Urothelium cell line (cell line): Measurements from ENCODE around the gene C4BPB.
A peak's percentile ranks its signal among the peaks of the same experiment; 100 is the strongest.

Experiments used
- DNase-seq: peaks from one replicate; pipeline ENCODE4 v3.0.0; 2011; ENCODE audit warnings: low spot score, mixed read lengths
- FAIRE-seq: peaks from 2 replicates; lab custom pipeline; 2011; peaks lifted over from hg19 to GRCh38; lab: Jason Lieb, UNC

C4BPB gene

GRCh38 chr1:207058878-207059867, 29.5 kb upstream of the C4BPB start:
- FAIRE-seq (no peak), DNase-seq (no peak)

- no peak for FAIRE-seq
- no peak for DNase-seq
Measured at GRCh38 chr1:207059881-207060280, 28.8 kb upstream of the C4BPB start.

- no peak for DNase-seq
- no peak for FAIRE-seq
Measured at GRCh38 chr1:207060596-207060995, 28.1 kb upstream of the C4BPB start.

GRCh38 chr1:207062058-207062457, 26.6 kb upstream of the C4BPB start:
- FAIRE-seq (no peak), DNase-seq (no peak)

- DNase-seq: no peak
- no peak for FAIRE-seq
Measured at GRCh38 chr1:207063014-207063413, 25.6 kb upstream of the C4BPB start.

GRCh38 chr1:207064561-207064960, 24.1 kb upstream of the C4BPB start:
- no peak for DNase-seq
- no peak for FAIRE-seq

GRCh38 chr1:207067185-207067584, 21.5 kb upstream of the C4BPB start:
- no peak for DNase-seq
- FAIRE-seq: no peak

- FAIRE-seq (no peak), DNase-seq (no peak)
Measured at GRCh38 chr1:207067665-207068064, 21.0 kb upstream of the C4BPB start.

- FAIRE-seq: no peak
- DNase-seq: no peak
Measured at GRCh38 chr1:207069061-207069460, 19.6 kb upstream of the C4BPB start.

GRCh38 chr1:207069858-207070506, 18.7 kb upstream of the C4BPB start:
- DNase-seq: no peak
- FAIRE-seq: no peak

- no peak for FAIRE-seq
- DNase-seq: no peak
Measured at GRCh38 chr1:207070811-207071210, 17.8 kb upstream of the C4BPB start.

- no peak for FAIRE-seq
- DNase-seq: no peak
Measured at GRCh38 chr1:207071426-207071825, 17.2 kb upstream of the C4BPB start.

GRCh38 chr1:207072233-207072632, 16.4 kb upstream of the C4BPB start:
- DNase-seq: no peak
- FAIRE-seq: no peak

- FAIRE-seq (no peak), DNase-seq (no peak)
Measured at GRCh38 chr1:207073906-207074820, 14.5 kb upstream of the C4BPB start.

GRCh38 chr1:207076181-207076955, 12.3 kb upstream of the C4BPB start:
- FAIRE-seq (no peak), DNase-seq (no peak)

- FAIRE-seq (no peak), DNase-seq (no peak)
Measured at GRCh38 chr1:207077012-207077411, 11.6 kb upstream of the C4BPB start.

GRCh38 chr1:207077470-207078377, 10.9 kb upstream of the C4BPB start:
- no peak for FAIRE-seq

GRCh38 chr1:207078578-207079132, 10.0 kb upstream of the C4BPB start:
- FAIRE-seq (no peak), DNase-seq (no peak)

More at GRCh38 chr1:207077470-207078377, 10.9 kb upstream of the C4BPB start:
- DNase-seq: peak; percentile 69

GRCh38 chr1:207079706-207080241, 8.9 kb upstream of the C4BPB start:
- no peak for FAIRE-seq

More at GRCh38 chr1:207079706-207080241, 8.9 kb upstream of the C4BPB start:
- no peak for DNase-seq
